Nephron (organoid): ENCODE results near the gene DPP8.
A peak's percentile ranks its signal among the peaks of the same experiment; 100 is the strongest.
"Not testable (repeated sequence)": the region's sequence is repeated elsewhere in the genome, so short reads cannot be mapped to it uniquely, and the experiment has no call there.

ENCODE experiments used
- H3K27ac Mint-ChIP-seq, 3 experiments: 2 replicates each; pipeline ENCODE4 v1.8.0; 2020; ENCODE audit warnings: mixed read lengths in 3 of 3, mild to moderate bottlenecking in 2 of 3, moderate library complexity in 1 of 3
- H3K27me3 Mint-ChIP-seq: 2 replicates; pipeline ENCODE4 v1.8.0; 2021; ENCODE audit warnings: low read depth, mild to moderate bottlenecking, moderate library complexity, mixed read lengths
- H3K36me3 Mint-ChIP-seq: 2 replicates; pipeline ENCODE4 v1.8.0; 2020; ENCODE audit warnings: low read depth, mixed read lengths
- H3K4me1 Mint-ChIP-seq: 2 replicates; pipeline ENCODE4 v1.8.0; 2020; ENCODE audit warnings: mixed read lengths
- H3K4me3 Mint-ChIP-seq, 3 experiments: 2 replicates each; pipeline ENCODE4 v1.8.0; 2020; ENCODE audit warnings: mild to moderate bottlenecking in 3 of 3, mixed read lengths in 3 of 3, moderate library complexity in 2 of 3
- H3K9me3 Mint-ChIP-seq: 2 replicates; pipeline ENCODE4 v1.8.0; 2020; ENCODE audit warnings: mixed read lengths
- TF ChIP-seq, protein P1 (sequence below), 3 experiments: fragments of 200-600 bp; sonication (generic); IDR thresholded peaks; one replicate each; pipeline ENCODE4 v1.5.0; 2021; ENCODE audit warnings: antibody characterized with exemption in 3 of 3; ENCODE audit not compliant: unreplicated experiment in 3 of 3

DPP8 gene

DNA sequence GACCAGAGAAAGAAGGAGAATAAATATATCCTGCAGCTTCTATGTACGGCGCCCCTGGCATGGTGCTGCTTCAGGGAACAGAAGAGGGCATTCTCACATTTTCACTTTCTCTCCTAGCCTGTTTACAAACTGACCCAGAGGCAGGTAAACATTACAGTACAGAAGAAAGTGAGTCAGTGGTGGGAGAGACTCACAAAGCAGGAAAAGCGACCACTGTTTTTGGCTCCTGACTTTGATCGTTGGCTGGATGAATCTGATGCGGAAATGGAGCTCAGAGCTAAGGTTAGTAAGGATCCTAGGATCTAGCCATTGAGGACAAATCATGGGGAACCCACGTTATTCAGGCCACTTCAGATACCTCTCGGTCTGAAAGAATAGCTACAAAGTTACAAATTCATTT, 39.1 kb upstream of the DPP8 start:
- Mint-ChIP-seq H3K9me3 (no peaks in the 10 kb centered on the region), H3K27me3 (no peaks in the 10 kb centered on the region), H3K4me1 (peaks cover 11% of the 10 kb centered on the region), H3K4me3 (no peak overlapping the region), H3K36me3 (peaks cover 82% of the 10 kb centered on the region), H3K27ac (no peak overlapping the region)
- TF ChIP-seq, protein P1, sequence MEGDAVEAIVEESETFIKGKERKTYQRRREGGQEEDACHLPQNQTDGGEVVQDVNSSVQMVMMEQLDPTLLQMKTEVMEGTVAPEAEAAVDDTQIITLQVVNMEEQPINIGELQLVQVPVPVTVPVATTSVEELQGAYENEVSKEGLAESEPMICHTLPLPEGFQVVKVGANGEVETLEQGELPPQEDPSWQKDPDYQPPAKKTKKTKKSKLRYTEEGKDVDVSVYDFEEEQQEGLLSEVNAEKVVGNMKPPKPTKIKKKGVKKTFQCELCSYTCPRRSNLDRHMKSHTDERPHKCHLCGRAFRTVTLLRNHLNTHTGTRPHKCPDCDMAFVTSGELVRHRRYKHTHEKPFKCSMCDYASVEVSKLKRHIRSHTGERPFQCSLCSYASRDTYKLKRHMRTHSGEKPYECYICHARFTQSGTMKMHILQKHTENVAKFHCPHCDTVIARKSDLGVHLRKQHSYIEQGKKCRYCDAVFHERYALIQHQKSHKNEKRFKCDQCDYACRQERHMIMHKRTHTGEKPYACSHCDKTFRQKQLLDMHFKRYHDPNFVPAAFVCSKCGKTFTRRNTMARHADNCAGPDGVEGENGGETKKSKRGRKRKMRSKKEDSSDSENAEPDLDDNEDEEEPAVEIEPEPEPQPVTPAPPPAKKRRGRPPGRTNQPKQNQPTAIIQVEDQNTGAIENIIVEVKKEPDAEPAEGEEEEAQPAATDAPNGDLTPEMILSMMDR (IDR thresholded peaks at IDR 0.05; ENCODE audit: unreplicated experiment in 3 of 3), result no peak

DNA sequence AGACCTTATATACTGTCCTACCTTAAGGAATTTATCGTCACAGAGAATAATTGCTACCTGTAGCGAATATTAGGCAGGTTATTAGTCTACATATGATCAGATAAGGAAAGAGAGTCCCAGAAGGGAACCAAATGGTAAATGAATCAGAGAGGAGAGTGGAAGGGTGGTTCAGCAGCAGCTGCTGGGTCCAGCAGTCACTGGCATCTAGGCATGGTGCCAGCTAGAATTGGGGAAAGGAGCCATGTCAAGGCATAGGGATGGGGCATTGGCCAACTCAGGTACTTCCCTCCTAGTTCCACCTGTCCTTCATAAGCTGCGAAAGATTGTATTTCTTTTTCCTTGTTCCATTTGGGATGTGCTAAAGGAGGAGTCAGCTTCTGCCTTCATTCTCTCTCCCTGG, 36.2 kb upstream of the DPP8 start:
- Mint-ChIP-seq H3K36me3 (peaks cover 54% of the 10 kb centered on the region), H3K27ac (peak overlapping the region in 1 of 3 experiments; percentile 15), H3K9me3 (no peaks in the 10 kb centered on the region), H3K27me3 (no peaks in the 10 kb centered on the region), H3K4me3 (no peak overlapping the region), H3K4me1 (peaks cover 27% of the 10 kb centered on the region)
- TF ChIP-seq, protein P1 (IDR thresholded peaks at IDR 0.05; ENCODE audit: unreplicated experiment in 3 of 3), result no peak

DNA sequence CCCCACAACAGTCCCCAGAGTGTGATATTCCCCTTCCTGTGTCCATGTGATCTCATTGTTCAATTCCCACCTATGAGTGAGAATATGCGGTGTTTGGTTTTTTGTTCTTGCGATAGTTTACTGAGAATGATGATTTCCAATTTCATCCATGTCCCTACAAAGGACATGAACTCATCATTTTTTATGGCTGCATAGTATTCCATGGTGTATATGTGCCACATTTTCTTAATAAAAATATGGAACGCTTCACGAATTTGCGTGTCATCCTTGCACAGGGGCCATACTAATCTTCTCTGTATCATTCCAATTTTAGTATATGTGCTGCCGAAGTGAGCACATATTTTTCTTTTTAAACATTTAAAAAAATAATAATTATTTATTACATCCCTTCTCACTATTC, 35.4 kb upstream of the DPP8 start:
- H3K4me3 Mint-ChIP-seq, H3K9me3 Mint-ChIP-seq, H3K27me3 Mint-ChIP-seq, H3K27ac Mint-ChIP-seq: not testable (repeated sequence)
- peaks cover 46% of the 10 kb centered on the region for H3K36me3 Mint-ChIP-seq
- peaks cover 28% of the 10 kb centered on the region for H3K4me1 Mint-ChIP-seq

DNA sequence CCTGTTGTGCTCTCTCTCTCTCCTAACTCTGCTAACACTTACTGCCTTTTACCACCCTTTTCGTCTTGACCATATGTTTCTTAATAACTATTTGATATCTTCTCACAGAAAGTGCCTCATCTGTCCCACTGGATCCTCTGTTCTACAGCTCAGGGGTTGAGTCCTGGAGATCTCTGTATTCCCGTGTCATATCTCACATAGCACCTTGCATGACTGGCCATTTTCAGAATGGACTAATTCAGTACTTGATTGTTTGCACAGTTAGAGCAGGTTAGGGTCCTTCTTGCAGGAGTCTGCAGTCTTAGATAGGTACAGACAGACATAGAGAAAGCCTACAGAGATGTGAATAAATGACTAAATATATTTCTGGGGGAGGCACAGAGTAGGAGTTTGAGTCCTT, 33.7 kb upstream of the DPP8 start:
- Mint-ChIP-seq H3K4me3 (no peak overlapping the region), H3K9me3 (no peaks in the 10 kb centered on the region), H3K36me3 (peaks cover 30% of the 10 kb centered on the region), H3K27ac (peak overlapping the region in 2 of 3 experiments; percentile 7 to 53), H3K27me3 (no peaks in the 10 kb centered on the region), H3K4me1 (peaks cover 32% of the 10 kb centered on the region)
- TF ChIP-seq, protein P1 (IDR thresholded peaks at IDR 0.05; ENCODE audit: unreplicated experiment in 3 of 3), result no peak

DNA sequence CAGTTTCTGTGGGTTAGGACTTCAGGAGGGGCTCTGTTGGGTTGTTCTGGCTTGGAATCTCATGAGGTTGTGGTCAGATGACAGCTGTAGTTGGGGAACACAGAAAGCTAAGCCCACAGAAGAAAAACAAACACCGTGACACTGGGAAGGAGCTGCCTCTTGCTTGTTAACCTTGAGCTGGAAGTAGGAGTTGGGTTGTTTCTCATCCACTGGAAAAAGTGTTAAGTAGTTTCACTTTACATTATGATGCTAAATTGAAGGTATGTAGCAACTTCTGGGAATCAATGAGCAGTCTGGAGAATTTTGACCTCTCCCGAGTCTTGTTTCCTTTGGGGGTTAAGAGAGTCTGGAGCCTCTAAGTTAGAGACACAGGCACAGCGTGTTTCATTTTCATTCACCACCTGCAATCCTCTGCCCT, 33.2 kb upstream of the DPP8 start:
- no peak overlapping the region for H3K4me3 Mint-ChIP-seq
- no peaks in the 10 kb centered on the region for H3K9me3 Mint-ChIP-seq
- H3K36me3 Mint-ChIP-seq, result peaks cover 28% of the 10 kb centered on the region
- H3K4me1 Mint-ChIP-seq, result peaks cover 32% of the 10 kb centered on the region
- TF ChIP-seq, protein P1 (IDR thresholded peaks at IDR 0.05; ENCODE audit: unreplicated experiment in 3 of 3), result no peak
- no peaks in the 10 kb centered on the region for H3K27me3 Mint-ChIP-seq
- H3K27ac Mint-ChIP-seq, result peak overlapping the region; percentile 7 to 53 (median 25)

DNA sequence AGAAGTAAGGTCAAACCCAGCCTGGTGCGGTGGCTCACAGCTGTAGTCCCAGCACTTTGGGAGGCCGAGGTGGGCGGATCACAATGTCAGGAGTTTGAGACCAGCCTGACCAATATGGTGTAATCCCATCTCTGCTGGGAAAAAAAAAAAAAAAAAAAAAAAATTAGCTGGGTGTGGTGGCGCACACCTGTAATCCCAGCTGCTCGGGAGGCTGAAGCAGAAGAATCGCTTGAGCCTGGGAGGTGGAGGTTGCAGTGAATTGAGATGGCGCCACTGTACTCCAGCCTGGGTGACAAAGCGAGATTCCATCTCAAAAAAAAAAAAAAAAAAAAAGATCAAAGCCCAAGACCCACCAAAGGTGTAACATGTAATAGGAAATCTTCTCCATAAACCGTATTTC, 31.8 kb upstream of the DPP8 start:
- H3K36me3 Mint-ChIP-seq, result peaks cover 16% of the 10 kb centered on the region
- H3K27ac Mint-ChIP-seq, H3K27me3 Mint-ChIP-seq, H3K9me3 Mint-ChIP-seq, H3K4me3 Mint-ChIP-seq: not testable (repeated sequence)
- peaks cover 32% of the 10 kb centered on the region for H3K4me1 Mint-ChIP-seq

DNA sequence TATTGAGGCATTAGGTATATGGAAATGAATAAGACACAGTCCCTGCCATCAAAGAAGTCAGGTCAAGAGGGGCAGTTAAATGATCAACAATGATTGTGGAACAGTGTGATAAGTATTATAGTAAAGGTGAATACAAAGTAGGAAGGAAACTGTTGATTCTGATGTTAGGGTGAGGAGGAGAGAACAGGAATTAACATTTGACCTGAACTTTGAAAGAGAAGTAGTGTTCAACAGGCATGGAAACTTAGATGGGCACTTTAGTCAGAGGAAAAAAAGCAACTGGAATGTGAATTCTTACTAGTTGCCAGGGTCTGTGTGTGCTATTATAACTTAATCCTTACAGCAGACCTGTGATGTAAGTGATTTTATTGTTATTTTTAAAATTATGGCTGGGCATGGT, 30.4 kb upstream of the DPP8 start:
- Mint-ChIP-seq H3K27me3 (no peaks in the 10 kb centered on the region), H3K27ac (peak overlapping the region in 2 of 3 experiments; percentile 0 to 8), H3K9me3 (no peaks in the 10 kb centered on the region), H3K36me3 (peaks cover 4% of the 10 kb centered on the region), H3K4me3 (no peak overlapping the region), H3K4me1 (peaks cover 21% of the 10 kb centered on the region)
- TF ChIP-seq, protein P1 (IDR thresholded peaks at IDR 0.05; ENCODE audit: unreplicated experiment in 3 of 3), result no peak
